ENCODE measurements around the gene MMUT.
"Not testable (repeated sequence)": the region's sequence is repeated elsewhere in the genome, so short reads cannot be mapped to it uniquely, and the experiment has no call there.

MMUT gene

GRCh38 chr6:49462927-49463611 is at the start of gene MMUT, which contains the start of gene CENPQ:
Gene MMUT (minus strand): TSS chr6:49463253. CDS start chr6:49459466, 3,787 bp downstream.
Gene CENPQ (plus strand): TSS chr6:49463370. CDS start chr6:49470177, 6,807 bp downstream.
- peak; percentile 71 for DNase-seq (ENCODE audit: low read depth, low spot score)
- peak within 1 kb of the TSS; percentile 60 for H3K27ac ChIP-seq

- no peak overlapping the region for H3K27ac ChIP-seq
- DNase-seq (ENCODE audit: low read depth, low spot score), result no peak
Measured at GRCh38 chr6:49509342-49509741, 46.3 kb upstream of the MMUT start.

GRCh38 chr6:49506569-49507111 is 43.6 kb upstream of the MMUT start:
- H3K27ac ChIP-seq, result no peak overlapping the region
- DNase-seq (ENCODE audit: low read depth, low spot score), result no peak

GRCh38 chr6:49504666-49505065 is 41.6 kb upstream of the MMUT start:
- no peak for DNase-seq (ENCODE audit: low read depth, low spot score)
- H3K27ac ChIP-seq, result no peak overlapping the region

GRCh38 chr6:49499623-49500022 is 36.6 kb upstream of the MMUT start, which contains the start of gene GLYATL3:
Gene GLYATL3 (plus strand): TSS chr6:49499923. CDS start chr6:49511991, 12,068 bp downstream.
- no peak for DNase-seq (ENCODE audit: low read depth, low spot score)
- H3K27ac ChIP-seq, result no peak within 1 kb of the TSS

GRCh38 chr6:49499126-49499525 is 36.1 kb upstream of the MMUT start:
- DNase-seq (ENCODE audit: low read depth, low spot score), result no peak
- no peak overlapping the region for H3K27ac ChIP-seq

- DNase-seq (ENCODE audit: low read depth, low spot score), result no peak
- H3K27ac ChIP-seq, result no peak overlapping the region
Measured at GRCh38 chr6:49497304-49497703, 34.3 kb upstream of the MMUT start.

GRCh38 chr6:49490633-49491032 is 27.6 kb upstream of the MMUT start:
- H3K27ac ChIP-seq, result no peak overlapping the region
- DNase-seq (ENCODE audit: low read depth, low spot score), result no peak

- not testable (repeated sequence) for H3K27ac ChIP-seq
Measured at GRCh38 chr6:49483380-49483779, 20.3 kb upstream of the MMUT start.

GRCh38 chr6:49481846-49482245 is 18.8 kb upstream of the MMUT start:
- H3K27ac ChIP-seq; DNase-seq (ENCODE audit: low read depth, low spot score): not testable (repeated sequence)

More at GRCh38 chr6:49483380-49483779, 20.3 kb upstream of the MMUT start:
- DNase-seq (ENCODE audit: low read depth, low spot score), result not testable (repeated sequence)

GRCh38 chr6:49479308-49479970 is 16.4 kb upstream of the MMUT start:
- H3K27ac ChIP-seq, result no peak overlapping the region
- no peak for DNase-seq (ENCODE audit: low read depth, low spot score)

GRCh38 chr6:49476564-49476963 is 13.5 kb upstream of the MMUT start:
- not testable (repeated sequence) for DNase-seq (ENCODE audit: low read depth, low spot score)

GRCh38 chr6:49468042-49468441 is 5.0 kb upstream of the MMUT start:
- H3K27ac ChIP-seq, result no peak overlapping the region
- no peak for DNase-seq (ENCODE audit: low read depth, low spot score)

More at GRCh38 chr6:49476564-49476963, 13.5 kb upstream of the MMUT start:
- H3K27ac ChIP-seq, result not testable (repeated sequence)

GRCh38 chr6:49464691-49465090 is 1.6 kb upstream of the MMUT start:
- no peak overlapping the region for H3K27ac ChIP-seq
- DNase-seq (ENCODE audit: low read depth, low spot score), result no peak

GRCh38 chr6:49463612-49463967 is 537 bp upstream of the MMUT start:
- no peak for DNase-seq (ENCODE audit: low read depth, low spot score)
- H3K27ac ChIP-seq, result peak overlapping the region; percentile 60

- no peak for DNase-seq (ENCODE audit: low read depth, low spot score)
- H3K27ac ChIP-seq, result peak overlapping the region; percentile 60
Measured at GRCh38 chr6:49462599-49462926, 490 bp downstream of the MMUT start.

GRCh38 chr6:49462071-49462470 is 982 bp downstream of the MMUT start:
- H3K27ac ChIP-seq, result no peak overlapping the region
- DNase-seq (ENCODE audit: low read depth, low spot score), result no peak

GRCh38 chr6:49457771-49458170 is 5.3 kb downstream of the MMUT start:
- no peak for DNase-seq (ENCODE audit: low read depth, low spot score)
- H3K27ac ChIP-seq, result no peak overlapping the region

GRCh38 chr6:49454787-49455709 is 8.0 kb downstream of the MMUT start:
- no peak for DNase-seq (ENCODE audit: low read depth, low spot score)
- no peak overlapping the region for H3K27ac ChIP-seq

- H3K27ac ChIP-seq, result no peak overlapping the region
- DNase-seq (ENCODE audit: low read depth, low spot score), result no peak
Measured at GRCh38 chr6:49453221-49453620, 9.8 kb downstream of the MMUT start.

All from epithelial cell of prostate (primary cell).